Ishikawa (cell line): Measurements from ENCODE around the gene PLA2G2C.

Experiments
- CEBPB ChIP-seq: IDR thresholded peaks from 2 replicates; pipeline ENCODE4 v1.6.1; 2012
- EGR1 ChIP-seq: IDR thresholded peaks from 2 replicates; pipeline ENCODE4 v1.6.1; 2012
- EP300 ChIP-seq: IDR thresholded peaks from 2 replicates; pipeline ENCODE4 v1.6.1; 2012; ENCODE audit warnings: borderline replicate concordance

- TF ChIP-seq CEBPB (no peak), EP300 (no peak), EGR1 (no peak)
These were observed 36.6 kb downstream of the PLA2G2C start for GRCh38 chr1:20149601-20150325.
